GM18517 (cell line): Measurements from ENCODE around the gene SERPIND1.
"Not testable (repeated sequence)": the region's sequence is repeated elsewhere in the genome, so short reads cannot be mapped to it uniquely, and the experiment has no call there.

Experiments used
- ATAC-seq: cut with Tn5 transposase; IDR thresholded peaks from one replicate; pipeline ENCODE4 v1.9.1; 2021; ENCODE audit warnings: mild to moderate bottlenecking, moderate library complexity; ENCODE audit not compliant: unreplicated experiment

SERPIND1 gene

GRCh38 chr22:20773793-20774212 lies at the start of gene SERPIND1:
Gene SERPIND1 (plus strand): TSS chr22:20774113. CDS start chr22:20779313, 5,200 bp downstream.
- no peak for ATAC-seq

- ATAC-seq = no peak
These were observed 49.0 kb upstream of the SERPIND1 start for GRCh38 chr22:20724676-20725454.

GRCh38 chr22:20725987-20726558 lies 47.8 kb upstream of the SERPIND1 start:
- no peak for ATAC-seq

- no peak for ATAC-seq
These were observed 46.5 kb upstream of the SERPIND1 start for GRCh38 chr22:20727118-20728015.

- ATAC-seq = no peak
These were observed 45.3 kb upstream of the SERPIND1 start for GRCh38 chr22:20728523-20729190.

GRCh38 chr22:20729194-20729593 lies 44.7 kb upstream of the SERPIND1 start:
- no peak for ATAC-seq

GRCh38 chr22:20732431-20732830 lies 41.5 kb upstream of the SERPIND1 start:
- not testable (repeated sequence) for ATAC-seq

- ATAC-seq = not testable (repeated sequence)
These were observed 38.4 kb upstream of the SERPIND1 start for GRCh38 chr22:20735356-20736162.

- not testable (repeated sequence) for ATAC-seq
These were observed 37.0 kb upstream of the SERPIND1 start for GRCh38 chr22:20736891-20737290.

GRCh38 chr22:20738394-20739089 lies 35.4 kb upstream of the SERPIND1 start:
- ATAC-seq = no peak

GRCh38 chr22:20740222-20740951 lies 33.5 kb upstream of the SERPIND1 start:
- ATAC-seq = no peak

- no peak for ATAC-seq
These were observed 32.8 kb upstream of the SERPIND1 start for GRCh38 chr22:20741008-20741633.

GRCh38 chr22:20741634-20742581 lies 32.0 kb upstream of the SERPIND1 start:
- ATAC-seq = no peak

GRCh38 chr22:20742764-20743163 lies 31.1 kb upstream of the SERPIND1 start:
- no peak for ATAC-seq

- ATAC-seq = no peak
These were observed 29.5 kb upstream of the SERPIND1 start for GRCh38 chr22:20744456-20744855.

GRCh38 chr22:20745119-20745518 lies 28.8 kb upstream of the SERPIND1 start:
- ATAC-seq = no peak
